ENCODE measurements around the gene GFOD2.

DNA sequence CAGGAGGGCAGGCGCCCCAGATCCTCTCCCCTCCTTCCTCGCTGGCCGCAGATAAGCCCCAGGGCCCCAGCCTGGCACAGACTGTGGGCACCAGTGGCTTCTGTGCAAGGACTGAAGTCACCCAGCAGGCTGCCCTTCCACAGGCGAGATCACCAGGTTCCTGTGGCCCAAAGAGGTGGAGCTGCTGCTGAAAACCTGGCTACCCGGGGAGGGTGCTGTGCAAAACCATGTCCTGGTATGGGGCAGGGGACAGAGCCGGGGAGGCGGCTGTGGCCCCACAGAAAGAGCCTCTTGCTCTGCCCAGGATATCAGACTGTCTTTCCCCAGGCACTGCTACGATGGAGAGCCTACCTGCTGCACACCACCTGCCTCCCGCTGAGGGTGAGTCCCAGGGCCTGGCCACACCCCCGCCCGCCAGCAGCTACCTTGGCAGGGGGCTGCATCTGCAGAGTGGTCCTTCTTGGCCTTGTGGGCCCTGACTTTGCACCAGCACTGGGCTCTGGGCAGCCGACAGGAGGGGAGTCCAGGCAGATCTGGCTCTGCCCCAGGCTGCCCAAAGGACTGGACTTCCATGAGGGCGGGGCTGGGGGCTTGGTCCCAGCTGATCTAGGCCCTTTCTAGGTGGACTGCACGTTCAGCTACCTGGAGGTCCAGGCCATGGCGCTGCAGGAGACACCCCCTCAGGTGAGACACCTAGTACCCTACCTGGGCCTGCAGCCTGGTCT, 73.6 kb downstream of the GFOD2 start:
- TF ChIP-seq CTCF (IDR thresholded peaks at IDR 0.05): no peak
- TF ChIP-seq EP300 (IDR thresholded peaks at IDR 0.05): no peak
